T-helper 22 cell (primary cell): Measurements from ENCODE around the gene ZFHX3.

Source experiments
- DNase-seq: peaks from one replicate; pipeline ENCODE4 v3.0.0-alpha.2; 2020; ENCODE audit warnings: low read depth

ZFHX3 gene

DNA sequence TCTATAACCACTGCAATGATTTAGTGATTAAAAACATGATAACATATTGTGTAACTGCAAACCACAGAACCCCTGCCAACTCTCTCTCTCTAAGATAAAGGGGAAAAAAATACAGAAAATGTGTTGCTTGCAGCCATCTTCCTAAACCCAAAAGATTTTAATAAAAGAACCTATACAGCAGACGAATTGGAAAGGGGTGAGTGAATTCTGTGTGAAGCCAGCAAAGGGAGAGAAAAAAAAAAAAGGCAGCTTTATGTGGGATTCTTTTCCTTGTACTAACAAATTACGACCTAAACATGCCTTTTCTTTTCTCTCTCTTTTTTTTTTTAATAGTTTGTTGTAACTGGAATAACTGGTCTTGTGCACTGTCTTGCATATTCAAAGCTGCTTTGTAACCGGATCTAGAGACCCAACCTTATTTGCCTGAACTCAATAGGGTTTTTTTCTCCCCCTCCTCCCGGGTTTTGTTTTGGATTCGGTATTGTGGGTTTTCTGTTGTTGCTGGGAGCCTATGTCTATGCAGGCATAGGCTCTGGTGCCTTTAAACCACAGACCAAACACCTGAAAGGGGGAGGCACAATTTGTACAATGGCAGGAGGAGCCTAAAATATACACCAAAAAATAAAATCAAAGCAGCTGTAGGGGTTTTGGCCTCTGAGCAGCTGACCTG is 7.0 kb upstream of the ZFHX3 start:
- no peak for DNase-seq

DNA sequence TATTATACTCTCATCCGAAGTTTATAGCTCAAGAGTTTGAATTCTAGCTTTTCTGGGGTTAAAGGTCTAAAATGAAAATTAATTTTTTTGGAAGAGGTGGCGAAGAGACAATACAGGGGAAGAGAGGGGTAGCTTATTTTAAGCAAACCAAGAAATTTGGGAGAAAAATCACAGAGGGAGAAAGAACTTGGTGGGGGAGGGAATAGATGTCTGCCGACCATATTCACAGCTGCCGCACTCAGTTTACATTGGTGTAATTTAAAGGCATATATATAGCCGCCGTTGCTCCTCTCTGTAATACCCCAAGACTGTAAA is 6.5 kb upstream of the ZFHX3 start:
- DNase-seq, result no peak

DNA sequence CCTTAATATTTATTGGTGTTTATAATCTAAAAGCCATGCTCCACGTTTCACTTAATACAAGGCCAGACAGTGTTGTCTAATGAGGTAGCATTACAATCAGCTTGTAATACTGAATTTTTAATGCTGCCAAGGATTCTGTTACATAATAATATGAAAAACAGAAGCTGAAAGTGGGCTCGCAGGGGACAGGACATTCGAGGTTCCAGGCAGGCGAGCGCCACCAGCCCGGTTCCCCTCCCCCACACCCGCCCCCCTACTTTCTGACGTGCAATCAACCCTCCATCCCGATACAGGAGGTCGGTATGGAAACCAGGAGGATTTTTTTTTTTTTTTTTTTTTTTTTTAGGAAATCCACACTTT is 6.2 kb upstream of the ZFHX3 start:
- DNase-seq, result no peak

DNA sequence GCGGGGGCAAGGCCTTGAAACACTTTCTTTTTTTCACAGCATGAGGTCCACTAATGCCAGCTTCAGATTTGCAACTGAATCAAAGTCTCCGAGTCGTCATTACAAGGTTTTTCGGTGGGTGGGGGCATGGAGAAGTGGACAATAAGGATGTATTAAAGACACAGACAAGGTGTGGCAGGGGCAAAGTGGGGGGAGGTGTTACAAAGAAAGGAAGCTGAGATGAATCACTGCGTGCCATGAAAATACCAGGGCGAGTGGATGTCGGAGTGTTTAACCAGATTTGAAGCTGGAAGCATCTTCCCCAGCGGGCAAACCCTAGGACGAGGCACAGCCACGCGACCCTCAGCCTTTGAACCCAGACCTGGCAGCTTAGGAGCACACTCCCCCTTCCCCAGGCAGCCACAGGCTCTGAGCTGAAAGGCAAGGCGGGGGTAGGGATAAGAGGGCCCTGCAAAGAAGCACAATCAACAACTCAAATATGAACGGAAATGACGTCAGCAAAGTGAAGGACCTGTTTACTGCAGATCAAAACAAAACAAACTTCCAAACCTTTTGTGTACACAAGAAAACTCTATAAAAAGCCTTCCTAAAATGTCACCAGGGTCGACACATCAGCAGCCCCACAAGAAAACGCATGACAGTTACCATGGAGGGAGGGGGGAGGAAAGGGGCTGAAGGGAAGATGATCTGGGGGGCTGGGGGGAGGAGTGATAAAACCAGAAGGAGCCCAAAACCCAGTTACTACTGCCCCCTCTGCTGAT is 5.6 kb upstream of the ZFHX3 start:
- no peak for DNase-seq

DNA sequence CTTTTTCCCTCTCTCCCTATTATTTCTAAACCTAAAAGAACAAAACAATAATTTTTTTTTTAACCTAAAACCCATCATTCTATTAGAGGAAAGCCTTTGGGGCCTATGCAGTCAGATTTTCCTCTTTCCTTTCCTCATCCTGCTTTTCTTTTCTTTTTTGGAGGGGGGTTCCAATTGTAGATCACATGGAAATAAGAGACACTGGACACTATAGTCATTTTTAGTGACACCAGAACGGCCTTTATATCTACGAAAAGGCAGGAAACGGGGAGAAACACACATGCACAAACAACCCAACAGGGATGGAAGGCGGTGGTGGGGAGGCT is 5.1 kb upstream of the ZFHX3 start:
- DNase-seq, result no peak

DNA sequence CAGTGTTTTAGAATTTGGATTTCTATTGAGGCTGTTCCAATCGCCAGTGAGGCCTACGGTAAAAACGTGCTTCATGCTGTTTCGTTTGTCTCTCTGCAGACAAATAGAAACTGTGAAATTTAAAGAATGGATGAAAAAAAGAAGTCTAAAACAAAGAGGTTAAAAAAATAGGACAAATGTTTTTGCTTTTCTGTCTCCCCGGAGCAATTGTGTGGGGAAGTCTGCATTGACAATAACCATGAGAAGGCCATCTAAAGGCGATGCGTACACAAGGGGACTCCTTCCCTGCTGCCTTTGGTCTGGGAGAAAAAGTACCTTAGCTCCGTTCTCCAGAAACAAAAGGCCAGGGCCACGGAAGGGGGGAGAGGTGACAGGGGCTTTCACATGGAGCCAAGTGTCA is 4.6 kb upstream of the ZFHX3 start:
- DNase-seq, result no peak

DNA sequence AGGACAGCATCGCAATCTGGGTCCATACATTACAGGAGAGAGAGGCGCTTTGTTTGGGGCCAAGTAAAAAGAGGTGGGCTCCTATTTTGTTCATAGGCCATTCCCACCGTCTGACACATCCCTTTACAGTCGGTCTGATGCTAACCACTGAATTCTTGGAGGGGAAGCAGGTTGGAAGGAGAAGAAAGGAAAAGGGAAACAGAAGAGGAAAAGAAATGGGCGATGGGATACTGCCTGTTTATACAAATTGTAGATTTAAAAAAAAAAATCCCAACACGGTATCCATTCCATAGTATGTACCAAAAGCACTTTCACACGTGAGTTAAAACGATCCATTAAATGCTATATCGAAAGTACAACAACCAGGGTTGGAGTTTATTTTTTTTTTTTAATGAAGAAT is 4.0 kb upstream of the ZFHX3 start:
- DNase-seq, result no peak

DNA sequence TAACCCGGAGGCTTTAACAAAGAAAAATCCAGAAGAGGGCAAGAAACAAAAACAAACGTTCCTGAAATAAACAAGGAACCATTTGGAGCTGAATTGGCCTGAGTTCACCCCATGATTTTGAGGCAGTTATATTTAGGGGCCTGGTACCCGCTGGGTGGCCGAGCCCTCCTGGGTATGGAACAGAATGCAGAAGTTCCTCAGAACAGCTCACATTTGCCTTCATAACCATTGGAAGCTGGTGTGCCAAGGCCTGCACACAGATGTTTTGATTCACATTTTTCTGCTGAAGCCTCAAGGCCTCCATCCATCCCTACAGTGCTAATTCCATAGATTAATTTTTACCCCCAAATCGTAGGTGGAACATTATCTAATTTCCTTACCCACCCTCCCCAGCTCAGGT is 3.3 kb upstream of the ZFHX3 start:
- DNase-seq, result no peak

DNA sequence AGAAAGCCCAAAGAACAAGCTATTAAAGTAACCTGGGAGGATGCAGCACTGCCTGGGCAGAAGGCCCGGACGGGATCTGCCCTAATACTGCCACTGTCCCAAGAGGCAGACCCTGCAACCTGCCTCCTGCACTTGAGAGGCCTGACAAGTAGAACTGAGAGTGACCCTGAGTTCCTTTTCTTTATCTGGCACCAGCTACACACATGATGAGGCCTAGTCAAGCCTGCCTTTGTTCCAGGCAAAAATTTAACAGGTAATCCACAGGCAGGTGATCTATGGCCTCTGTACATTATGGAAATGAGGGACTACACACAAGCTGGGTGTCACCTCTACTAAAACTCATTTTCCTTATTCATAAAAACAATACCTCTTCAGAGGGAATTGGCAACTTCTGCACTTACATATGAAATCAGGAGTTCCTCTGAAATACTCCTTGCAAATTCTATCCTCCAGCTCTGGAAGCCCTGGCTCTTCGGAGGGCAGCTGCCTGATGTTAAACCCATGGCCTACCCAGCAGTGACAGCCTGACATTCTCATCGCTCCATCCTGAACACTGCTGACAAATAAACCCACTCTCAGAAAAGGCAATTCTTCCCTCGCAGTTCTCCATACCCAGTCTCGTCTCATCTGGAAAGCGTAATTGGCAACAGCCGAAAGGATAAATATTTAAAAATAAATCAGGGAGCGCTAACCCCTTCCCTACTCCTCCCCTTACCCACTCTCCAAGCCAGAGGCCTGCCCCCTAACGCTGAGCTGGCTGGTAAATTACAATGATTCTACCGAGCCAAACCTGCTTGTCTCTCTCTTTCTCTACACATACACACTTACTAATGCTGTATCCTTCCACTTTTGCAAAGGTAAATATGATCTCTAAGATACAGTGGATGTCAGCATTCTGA is 2.5 kb upstream of the ZFHX3 start:
- DNase-seq, result no peak

DNA sequence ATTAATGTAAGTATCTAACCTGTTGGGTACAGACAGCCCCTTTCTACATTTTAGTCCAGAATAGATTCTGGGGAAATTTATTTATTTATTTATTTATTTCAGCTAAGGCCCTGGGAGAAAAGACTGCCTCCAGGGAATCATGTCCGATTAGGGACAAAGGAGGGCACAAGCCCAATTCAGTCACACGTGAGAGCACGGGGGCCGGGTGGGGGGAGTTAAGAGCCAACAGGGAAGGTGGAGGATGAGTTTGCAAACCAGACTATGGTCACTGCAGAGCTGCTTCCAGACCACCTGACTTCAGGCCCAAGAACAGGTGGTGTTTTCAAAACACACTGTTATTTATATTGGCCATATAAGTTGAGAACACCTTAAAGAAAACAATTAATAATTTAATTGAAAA is 1.6 kb upstream of the ZFHX3 start:
- no peak for DNase-seq

DNA sequence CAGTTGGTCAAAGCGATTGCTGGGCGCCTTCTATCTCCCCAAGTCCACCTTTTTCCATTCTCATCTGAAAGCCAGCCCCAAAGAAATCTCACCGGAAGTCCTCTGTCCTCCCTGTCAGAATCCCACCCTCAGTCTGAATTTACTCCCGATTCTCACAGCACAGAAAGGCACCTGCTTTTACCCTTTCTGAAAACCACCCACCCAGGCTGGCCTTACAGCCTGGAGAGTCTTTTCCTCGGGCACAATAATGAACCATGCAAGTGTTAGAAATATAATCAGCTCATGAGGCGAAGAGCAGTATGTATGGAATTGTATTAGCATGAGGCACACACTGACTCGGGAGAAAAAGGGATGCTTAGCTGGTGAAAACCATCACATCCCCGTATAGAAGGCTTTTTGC is 1.2 kb upstream of the ZFHX3 start:
- no peak for DNase-seq

DNA sequence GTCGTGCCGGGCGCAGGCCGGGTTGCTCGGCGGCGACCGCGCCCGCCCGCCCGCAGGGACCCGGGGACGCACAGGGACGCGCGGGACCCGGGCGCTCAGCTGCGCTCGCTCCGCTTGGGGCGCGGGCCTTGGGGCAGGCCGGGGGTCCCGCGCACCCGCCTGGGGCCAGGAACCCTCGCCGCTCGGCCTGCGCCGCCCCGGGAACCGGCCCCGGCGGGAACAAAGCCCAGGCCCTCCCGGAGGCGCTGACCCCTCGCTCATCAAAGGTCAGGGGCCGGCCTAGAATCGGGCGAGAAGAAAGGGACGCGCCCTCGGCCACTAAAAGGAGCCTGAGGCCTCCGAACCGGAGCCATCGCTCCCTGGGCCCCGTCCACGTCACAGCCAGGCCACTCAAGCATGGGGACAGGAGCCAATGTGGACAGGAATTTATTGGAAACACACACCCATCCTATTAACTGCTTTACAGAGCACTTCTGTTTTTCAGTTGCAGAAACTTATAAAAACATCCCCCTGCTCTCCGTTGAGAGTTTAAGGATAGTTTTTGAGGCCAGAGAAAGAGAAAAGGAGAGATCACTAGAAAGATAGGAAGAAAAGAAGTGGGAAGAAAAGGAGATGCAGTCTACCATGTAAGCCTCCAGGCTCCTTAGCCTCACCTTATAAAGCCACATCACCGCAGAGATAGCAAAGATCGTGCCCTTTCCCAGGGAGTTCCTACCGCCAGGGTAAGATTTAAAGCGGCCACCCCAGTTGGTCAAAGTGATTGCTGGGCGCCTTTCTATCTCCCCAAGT is 558 bp upstream of the ZFHX3 start:
- no peak for DNase-seq

DNA sequence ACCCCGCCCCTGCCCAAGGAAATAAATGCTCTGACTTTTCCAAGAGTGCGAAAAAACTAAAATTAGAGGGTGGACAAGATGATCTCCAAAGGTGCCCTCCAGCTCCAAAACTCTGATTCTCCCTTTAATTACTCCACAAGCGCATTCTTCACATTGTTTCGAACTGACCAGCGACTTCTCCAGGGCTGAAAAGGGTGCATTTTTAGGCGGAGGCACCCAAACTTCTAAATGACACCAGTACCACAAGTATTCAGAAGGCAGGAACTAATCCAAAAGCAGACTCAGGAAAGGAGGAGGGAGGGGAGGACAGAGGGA is 750 bp downstream of the ZFHX3 start:
- no peak for DNase-seq

DNA sequence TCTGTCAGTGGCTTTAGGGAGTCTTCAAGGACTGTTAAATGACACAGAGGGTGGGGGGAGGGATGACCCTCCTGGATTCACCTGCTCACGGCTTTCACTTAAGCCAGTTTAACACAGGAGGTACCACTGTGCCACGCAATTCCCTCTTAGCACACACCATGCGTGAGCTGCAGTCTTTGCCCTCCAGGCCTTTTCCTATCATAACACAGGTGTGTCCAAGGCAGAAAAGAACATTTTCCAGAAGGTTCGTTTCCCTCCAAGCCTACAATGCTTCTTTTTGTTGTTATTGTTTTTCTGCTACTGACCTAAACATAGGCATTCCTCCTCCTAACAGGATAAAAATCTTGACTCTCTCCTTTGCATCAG is 1.1 kb downstream of the ZFHX3 start:
- DNase-seq, result no peak

DNA sequence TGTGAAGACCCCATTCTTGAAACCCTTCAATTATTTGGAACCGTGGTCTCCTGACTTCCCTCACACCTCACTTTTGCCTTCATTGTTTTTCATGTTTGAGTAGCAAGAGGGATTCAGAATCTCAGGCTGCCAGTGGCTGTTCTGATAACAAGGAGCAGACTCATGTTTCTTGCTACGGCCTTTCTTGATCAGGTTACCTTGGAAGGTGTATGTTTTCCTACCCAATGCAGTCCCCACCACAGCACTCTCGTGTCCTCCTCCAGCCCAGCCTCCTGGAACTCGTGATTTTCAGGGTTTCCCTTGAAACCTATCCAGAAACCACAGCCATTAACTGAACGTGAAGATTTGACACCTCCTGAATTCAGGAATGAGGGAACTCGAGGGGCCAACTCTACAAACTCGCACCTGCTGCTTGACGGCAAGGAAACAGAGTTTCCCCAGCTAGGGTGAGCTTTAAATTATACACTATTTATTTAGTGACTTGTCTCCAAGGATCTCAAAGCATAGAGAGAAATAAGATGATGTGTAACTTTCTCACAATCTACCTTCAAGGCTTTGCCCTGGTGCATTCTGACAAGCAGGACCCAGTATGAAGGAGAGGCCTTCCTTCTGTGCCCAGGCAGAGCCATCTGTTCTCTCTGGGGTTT is 1.6 kb downstream of the ZFHX3 start:
- DNase-seq, result no peak

DNA sequence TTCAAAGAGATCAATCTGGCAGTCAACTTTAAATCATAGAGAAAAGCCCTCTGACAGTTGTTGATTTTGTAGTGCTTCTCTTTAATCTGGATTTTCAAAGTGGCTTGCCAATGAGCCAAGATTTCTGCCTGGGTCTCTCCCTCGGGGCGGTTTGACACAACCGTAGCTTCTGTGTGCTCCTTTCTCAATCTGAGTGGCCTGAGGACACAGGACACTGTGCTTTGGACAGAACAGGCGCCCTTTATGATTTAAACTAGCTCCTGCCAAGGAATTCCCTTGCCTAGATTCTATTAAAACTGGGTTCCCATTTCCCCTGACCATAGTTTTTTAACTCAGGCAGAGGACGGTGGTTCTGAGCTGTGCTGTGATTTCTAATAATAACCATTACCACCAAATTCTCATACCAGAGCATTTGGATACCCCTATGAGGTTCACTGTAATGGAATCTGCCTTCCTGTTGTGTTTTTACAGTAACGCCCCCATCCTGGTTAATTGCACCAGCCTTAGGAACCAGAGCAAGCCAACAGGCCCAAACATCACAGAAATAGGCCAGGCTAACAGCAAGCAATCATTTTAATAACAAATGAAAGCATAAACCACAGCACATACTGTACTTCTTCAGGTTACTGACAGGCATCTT is 4.0 kb downstream of the ZFHX3 start:
- no peak for DNase-seq

DNA sequence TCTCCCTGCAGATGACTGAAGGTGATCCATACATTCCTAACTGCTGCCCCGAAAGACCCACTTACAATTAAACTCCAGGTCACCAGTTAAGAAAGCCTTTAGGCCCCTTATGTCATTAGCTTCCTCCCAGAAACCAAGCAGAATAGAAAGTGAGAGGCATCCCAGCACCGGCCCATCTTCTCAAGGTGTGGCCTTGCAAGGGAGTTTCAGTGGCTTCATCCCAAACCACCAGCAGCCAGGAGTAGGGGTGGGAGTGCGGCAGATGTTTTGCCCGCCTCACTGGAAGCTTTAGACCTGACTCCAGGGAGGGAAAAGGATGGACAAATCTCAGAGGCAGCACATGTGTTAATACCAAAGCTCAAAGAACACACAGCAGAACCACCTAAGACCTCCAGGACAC is 5.1 kb downstream of the ZFHX3 start:
- no peak for DNase-seq

DNA sequence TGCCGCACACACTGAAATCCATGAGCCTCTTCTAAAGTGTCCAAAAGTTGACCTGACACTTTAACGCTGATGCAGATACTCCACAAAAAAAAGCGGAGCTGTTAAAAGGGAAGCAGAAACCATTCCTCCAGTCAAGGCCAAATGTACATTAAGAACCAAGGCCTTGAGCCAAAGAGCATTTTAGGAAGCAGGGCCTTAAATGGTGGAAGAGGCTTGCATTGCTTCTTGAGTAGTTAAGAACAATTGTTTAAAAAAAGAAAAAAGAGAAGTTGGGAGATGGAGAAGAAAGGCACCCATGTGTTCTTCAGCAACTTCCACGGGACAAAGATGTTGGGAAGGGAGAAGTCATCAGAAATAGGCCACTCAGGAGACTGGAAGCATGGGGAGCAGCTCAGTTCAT is 6.3 kb downstream of the ZFHX3 start:
- DNase-seq, result no peak

DNA sequence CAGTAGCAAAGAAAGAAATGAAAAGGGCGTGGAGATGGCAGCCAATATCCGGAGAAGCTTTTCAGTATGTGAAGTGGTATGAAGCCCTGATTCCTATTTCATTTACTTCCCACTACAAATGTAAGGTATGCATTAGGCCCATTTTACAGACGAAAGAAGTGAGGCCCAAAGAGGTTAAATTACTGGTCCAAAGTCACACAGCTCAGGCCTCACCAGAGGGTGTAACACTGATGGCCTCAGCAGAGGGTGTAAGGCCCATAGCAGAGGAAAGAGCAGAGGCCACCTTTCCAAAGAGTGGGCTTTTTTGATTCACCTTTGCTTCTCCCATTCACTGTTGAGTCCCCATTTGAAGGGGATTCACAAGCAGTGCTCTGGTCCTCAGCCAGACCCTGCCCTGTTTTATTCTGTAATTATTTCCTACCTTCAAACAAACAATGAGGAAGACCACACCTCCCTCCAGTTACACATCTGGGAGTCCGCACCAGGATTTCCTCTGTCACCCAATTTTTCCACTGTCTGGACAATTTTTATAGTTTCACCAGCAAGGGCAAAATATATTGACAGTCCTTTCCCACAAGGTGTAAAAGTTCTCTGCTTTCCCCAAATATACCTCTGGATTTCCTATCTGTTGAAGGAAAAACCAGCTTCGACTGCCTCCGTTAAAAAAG is 7.1 kb downstream of the ZFHX3 start:
- no peak for DNase-seq

DNA sequence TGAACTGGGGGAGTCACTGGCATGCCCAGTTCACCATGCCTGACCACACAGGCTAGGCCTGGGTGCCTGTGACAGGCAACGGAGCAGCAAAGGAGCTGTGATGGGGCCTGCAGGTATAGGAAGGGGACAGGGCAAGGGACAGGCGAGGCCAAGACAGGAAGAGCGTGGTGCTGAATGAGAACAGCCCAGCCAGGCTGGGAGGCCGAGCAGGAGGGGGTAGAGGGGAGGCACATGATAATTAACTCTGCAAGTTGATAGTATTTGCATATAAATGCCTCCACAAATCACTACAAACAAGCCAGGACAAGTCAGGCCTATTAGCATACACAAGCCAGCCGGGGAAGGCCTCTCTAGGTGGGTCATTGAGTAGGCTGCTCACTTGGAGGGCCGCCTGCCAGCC is 7.8 kb downstream of the ZFHX3 start:
- no peak for DNase-seq

DNA sequence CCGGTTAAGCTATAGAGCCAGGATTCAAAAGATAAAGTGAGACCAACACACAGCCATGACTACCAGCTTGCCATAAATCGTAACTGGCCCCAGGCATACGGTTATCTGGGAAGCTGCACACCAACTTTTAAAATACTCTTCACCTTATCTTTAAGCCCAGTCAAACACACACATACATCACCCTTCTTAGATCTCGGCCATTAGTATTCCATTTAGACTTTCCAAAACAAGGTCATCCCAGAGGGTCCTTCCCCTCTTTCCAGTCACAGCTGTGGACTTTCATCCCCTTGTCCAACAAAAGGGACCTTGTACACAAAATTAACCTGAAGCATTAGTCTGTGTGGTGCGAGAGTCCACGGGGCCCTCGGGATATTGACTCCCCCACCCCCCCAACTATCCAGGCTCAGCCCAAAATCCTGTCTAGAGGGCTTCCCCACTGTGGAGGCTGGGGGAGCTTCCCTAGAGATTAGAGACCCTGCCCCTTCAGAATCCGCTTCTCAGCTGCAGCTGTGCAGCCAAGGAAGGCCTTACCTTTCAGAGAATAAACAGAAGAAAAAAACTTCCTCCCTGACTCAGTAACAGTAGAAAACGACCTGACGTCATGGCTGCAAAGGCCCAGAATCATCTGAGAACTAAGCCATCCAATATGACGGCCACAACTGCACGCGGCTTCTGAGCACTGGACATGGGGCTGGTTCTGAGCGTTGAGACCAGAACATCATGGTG is 9.9 kb downstream of the ZFHX3 start:
- no peak for DNase-seq
